K562 (cell line): ENCODE data around the gene CST3. TPM values are rescaled to one million over a fixed set of nuclear protein-coding genes. Genes with fewer than 3 reads are reported as not detected.

Source experiments
- ATAC-seq: fragments of 200-7000 bp; cut with Tn5 transposase; 3 replicates; pipeline ENCODE4 v1.9.1; 2020; ENCODE audit warnings: moderate library complexity
- BruUV-seq: library from RNA; stranded (reverse); fragments of 400-500 nt; replicated peaks from 2 replicates; lab custom pipeline; 2021; lab: Mats Ljungman, UMichigan
- CTCF ChIA-PET: fragments of 300-600 bp; formaldehyde crosslinking; extraction: SDS; loops from one replicate; lab custom pipeline; 2021; ENCODE audit warnings: low intra/inter-chr PET ratio; lab: Yijun Ruan, JAX
- POLR2A ChIA-PET: fragments of 300-600, 350-650 bp; sonication (Branson Sonifier 250); formaldehyde crosslinking; extraction: SDS; loops from one replicate; lab custom pipeline; 2021; ENCODE audit warnings: antibody characterized with exemption, inconsistent platforms; lab: Yijun Ruan, JAX
- DNase-seq, 4 experiments: peaks; one replicate each; pipeline versions ENCODE4 v3.0.0 to v3.0.0-alpha.2; 2011 to 2018; ENCODE audit warnings: low spot score in 3 of 4, mixed read lengths in 3 of 4; ENCODE audit errors: extremely low read depth in 1 of 4
- FAIRE-seq: peaks from 2 replicates; lab custom pipeline; 2011; peaks lifted over from hg19 to GRCh38; lab: Jason Lieb, UNC
- H2AFZ ChIP-seq: 2 replicates; pipeline ENCODE4 v1.6.0; 2011; ENCODE audit warnings: low read depth, low read length, control low read depth, inconsistent platforms
- H3K27ac ChIP-seq: fragments of 200-600 bp; 3 replicates; pipeline ENCODE4 v1.8.0; 2011; ENCODE audit warnings: low read depth, mild to moderate bottlenecking, control low read depth, inconsistent platforms, low read length, moderate library complexity, mixed read lengths; ENCODE audit errors: extremely low read depth
- H3K27me3 ChIP-seq, 2 experiments: fragments of 300-600 bp in 1 of 2; 2 replicates in 1 of 2; 3 replicates in 1 of 2; pipeline versions ENCODE4 v1.6.0 to v1.8.0; 2011; ENCODE audit warnings: inconsistent platforms in 2 of 2, low read length in 2 of 2, mild to moderate bottlenecking in 1 of 2, mixed read lengths in 1 of 2, moderate library complexity in 1 of 2; ENCODE audit not compliant: control insufficient read depth in 2 of 2, insufficient read depth in 2 of 2
- H3K36me3 ChIP-seq: fragments of 300-600 bp; 3 replicates; pipeline ENCODE4 v1.8.0; 2011; ENCODE audit warnings: mild to moderate bottlenecking, low read length, inconsistent platforms; ENCODE audit not compliant: control insufficient read depth, insufficient read depth
- H3K4me1 ChIP-seq, 2 experiments: fragments of 200-600 bp in 1 of 2; replicated peaks in 1 of 2; 2 replicates in 1 of 2; 3 replicates in 1 of 2; pipeline versions ENCODE4 v1.5.1 to v1.8.0; 2011; ENCODE audit warnings: inconsistent platforms in 2 of 2, low read length in 2 of 2, mild to moderate bottlenecking in 1 of 2, mixed read lengths in 1 of 2, moderate library complexity in 1 of 2; ENCODE audit not compliant: control insufficient read depth in 2 of 2, insufficient read depth in 2 of 2
- H3K4me2 ChIP-seq: 2 replicates; pipeline ENCODE4 v1.6.1; 2011; ENCODE audit warnings: low read length, control low read depth, inconsistent platforms, mixed read lengths; ENCODE audit not compliant: insufficient read depth
- H3K4me3 ChIP-seq: fragments of 200-600 bp; sonication (generic), shearing (Covaris generic); 2 replicates; pipeline ENCODE4 v1.5.1; 2016; ENCODE audit warnings: control low read depth, inconsistent platforms
- H3K79me2 ChIP-seq: fragments of 200-600 bp; 3 replicates; pipeline ENCODE4 v1.8.0; 2011; ENCODE audit warnings: low read length, inconsistent platforms; ENCODE audit not compliant: control insufficient read depth, insufficient read depth
- H3K9ac ChIP-seq, 2 experiments: 2 replicates each; pipeline versions ENCODE4 v1.6.0 to v1.6.1; 2011; ENCODE audit warnings: low read depth in 2 of 2, low read length in 2 of 2, control low read depth in 1 of 2, inconsistent platforms in 1 of 2, mild to moderate bottlenecking in 1 of 2, mixed read lengths in 1 of 2; ENCODE audit not compliant: insufficient read depth in 1 of 2
- H3K9me1 ChIP-seq: one replicate; pipeline ENCODE4 v1.6.0; 2011; ENCODE audit warnings: inconsistent platforms, mild to moderate bottlenecking, low read length, moderate library complexity; ENCODE audit not compliant: control insufficient read depth, insufficient read depth
- H3K9me3 ChIP-seq: replicated peaks from 2 replicates; pipeline ENCODE4 v1.5.1; 2011; ENCODE audit warnings: low read depth, low read length, inconsistent platforms; ENCODE audit not compliant: control insufficient read depth, insufficient read depth
- H4K20me1 ChIP-seq: replicated peaks from 2 replicates; pipeline ENCODE4 v1.6.1; 2011; ENCODE audit warnings: low read length, inconsistent platforms, mixed read lengths; ENCODE audit not compliant: control insufficient read depth, insufficient read depth
- CHD1 ChIP-seq: fragments of 200-600 bp; sonication (generic); IDR thresholded peaks from one replicate; pipeline ENCODE4 v1.6.1; 2012; ENCODE audit warnings: mild to moderate bottlenecking, moderate library complexity, low read length, inconsistent platforms
- HDAC3 ChIP-seq: fragments of 450-650 bp; IDR thresholded peaks from 2 replicates; pipeline ENCODE4 v1.6.1; 2018; ENCODE audit warnings: borderline replicate concordance, mild to moderate bottlenecking, moderate library complexity; ENCODE audit not compliant: partially characterized antibody
- HDAC6 ChIP-seq: IDR thresholded peaks from 2 replicates; pipeline ENCODE4 v1.6.1; 2012; ENCODE audit warnings: low read depth, mild to moderate bottlenecking, control low read depth, inconsistent platforms, low read length, moderate library complexity
- ILF3 ChIP-seq: fragments of 450-650 bp; IDR thresholded peaks from 2 replicates; pipeline ENCODE4 v1.6.1; 2018; ENCODE audit warnings: antibody characterized with exemption, mild to moderate bottlenecking, moderate library complexity, borderline replicate concordance
- MECOM ChIP-seq: fragments of 250-450 bp; sonication (Bioruptor Pico); IDR thresholded peaks from 2 replicates; pipeline ENCODE4 v1.8.0; 2022; ENCODE audit warnings: inconsistent platforms
- NFIC ChIP-seq: fragments of 450-650 bp; IDR thresholded peaks from 2 replicates; pipeline ENCODE4 v1.6.1; 2017; ENCODE audit warnings: mild to moderate bottlenecking, inconsistent platforms
- SMARCB1 ChIP-seq: IDR thresholded peaks from 2 replicates; pipeline ENCODE4 v1.6.1; 2011; ENCODE audit warnings: improper control_type of control experiment, low read depth; ENCODE audit not compliant: insufficient read length
- TRIM24 ChIP-seq, 2 experiments: fragments of 450-650 bp; IDR thresholded peaks; 2 replicates each; pipeline ENCODE4 v1.6.1; 2016
- ZNF696 ChIP-seq: fragments of 250-450 bp; sonication (Bioruptor Pico); conservative IDR thresholded peaks from 2 replicates; pipeline ENCODE4 v1.4.0; 2020; ENCODE audit warnings: mild to moderate bottlenecking, moderate library complexity
- ZNF707 ChIP-seq: fragments of 250-450 bp; sonication (Bioruptor Pico); conservative IDR thresholded peaks from 2 replicates; pipeline ENCODE4 v1.8.0; 2022; ENCODE audit warnings: inconsistent platforms, mild to moderate bottlenecking, moderate library complexity
- WGBS: fragments of 100-300 bp; shearing (Covaris generic); methylation state at CpG from one replicate; pipeline ENCODE4 v1.1.6; 2016; ENCODE audit warnings: low coverage, mixed read lengths; ENCODE audit not compliant: insufficient coverage; ENCODE audit errors: missing lambda C conversion rate; 5-methylcytosine and 5-hydroxymethylcytosine counted together
- in situ Hi-C: fragments of 300-500 bp; cut with MboI; formaldehyde crosslinking; loops from 4 replicates; pipeline ENCODE4 v1.15.0; 2018; ENCODE audit warnings: inconsistent platforms, mixed read lengths
- intact Hi-C: fragments of 100-400 bp; cut with micrococcal nuclease; formaldehyde crosslinking; loops from 2 replicates; pipeline ENCODE4 v1.14.2; 2022
- polyA plus RNA-seq, 8 experiments: library from polyadenylated mRNA; depleted of rRNA in 4 of 8; stranded (reverse) in 5 of 8; unstranded in 3 of 8; fragments of >200 nt; fragmentation: Nextera tagmentation in 2 of 8; fragmentation: Illumina TruSeq in 1 of 8; extraction: Ambion mirVana in 2 of 8; extraction: Trizol in 1 of 8; gene quantifications; 2 replicates each; pipeline versions ENCODE4 v1.2.1 to v1.2.3, GENCODE V29; 2011 to 2014; ENCODE audit warnings: inconsistent platforms in 1 of 8, missing spikeins in 1 of 8
- total RNA-seq, 7 experiments: library from RNA; depleted of rRNA in 6 of 7; stranded (reverse); fragments of >200 nt in 6 of 7; fragmentation: Illumina TruSeq in 2 of 7; extraction: Trizol in 2 of 7; gene quantifications; 2 replicates each; pipeline versions ENCODE4 v1.2.1 to v1.2.3, GENCODE V29; 2011 to 2021; ENCODE audit warnings: low replicate concordance in 1 of 7
- TF ChIP-seq, protein P1 (sequence below), 3 experiments: IDR thresholded peaks in 2 of 3; conservative IDR thresholded peaks in 1 of 3; 2 replicates each; pipeline ENCODE4 v1.5.1; 2011 to 2012; ENCODE audit warnings: low read length in 3 of 3, mild to moderate bottlenecking in 3 of 3, control low read depth in 2 of 3, improper control_type of control experiment in 1 of 3, inconsistent platforms in 1 of 3, low read depth in 1 of 3, mixed read lengths in 1 of 3, moderate library complexity in 1 of 3; ENCODE audit not compliant: insufficient read depth in 2 of 3
- TF ChIP-seq, protein P2 (sequence below): IDR thresholded peaks from 2 replicates; pipeline ENCODE4 v1.6.1; 2011; ENCODE audit not compliant: insufficient read length; ENCODE audit errors: extremely low read depth
- TF ChIP-seq, protein P3 (sequence below): fragments of 250-450 bp; sonication (Bioruptor Pico); IDR thresholded peaks from 2 replicates; pipeline ENCODE4 v1.5.0; 2021
- TF ChIP-seq, protein P4 (sequence below): IDR thresholded peaks from 3 replicates; pipeline ENCODE4 v1.6.1; 2011; ENCODE audit warnings: borderline replicate concordance, mild to moderate bottlenecking; ENCODE audit not compliant: insufficient read length, insufficient read depth
- TF ChIP-seq, protein P5 (sequence below), 2 experiments: fragments of 450-650 bp; IDR thresholded peaks; 2 replicates each; pipeline ENCODE4 v1.6.1; 2018; ENCODE audit warnings: mild to moderate bottlenecking in 2 of 2, low read depth in 1 of 2; ENCODE audit not compliant: partially characterized antibody in 2 of 2

CST3 gene
- total and polyA plus RNA-seq, 9 of the 15 experiments (the other 6 are each of a cell fraction or from before 2014, with no cell fraction given): 8.7 to 113 (median 48.5) TPM

DNA sequence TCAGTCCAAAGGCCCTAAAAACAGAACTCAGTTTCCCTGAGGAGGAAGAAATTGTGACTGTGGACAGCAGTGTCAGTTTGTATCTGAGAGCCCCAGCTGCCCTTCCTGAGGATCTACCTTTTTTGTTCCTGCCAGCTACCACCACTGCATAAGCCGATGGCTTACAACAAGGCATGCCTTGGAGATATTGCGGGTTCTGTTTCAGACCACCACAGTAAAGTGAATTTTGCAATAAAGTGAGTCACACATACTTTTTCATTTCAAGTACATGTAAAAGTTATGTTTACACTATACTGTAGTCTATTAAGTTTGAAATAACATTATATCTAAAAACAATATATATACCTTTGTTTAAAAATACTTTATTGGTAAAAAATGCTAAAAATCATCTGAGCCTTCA is 9.6 kb upstream of the CST3 start:
- CTCF ChIA-PET: interaction anchor here (0.7 kb wide), 1 partner anchor 67 kb away, joined by 5 read pairs; no protein-coding TSS in a partner anchor
- no peaks in the 10 kb centered on the region for H3K9me1 ChIP-seq
- POLR2A ChIA-PET: no interaction called here
- no peak overlapping the region for H2AFZ ChIP-seq
- no peak overlapping the region for H3K9ac ChIP-seq
- no peak overlapping the region for H3K4me2 ChIP-seq
- FAIRE-seq: no peak
- no peak overlapping the region for H3K4me3 ChIP-seq
- H3K36me3 ChIP-seq: no peaks in the 10 kb centered on the region
- WGBS: 18% methylated on average over 2 of the region's 2 CpGs
- no peak for DNase-seq
- no peaks in the 10 kb centered on the region for H3K9me3 ChIP-seq
- H3K4me1 ChIP-seq: no peaks in the 10 kb centered on the region
- in situ Hi-C loops (no loop called here), intact Hi-C loops (no loop called here)
- no peaks in the 10 kb centered on the region for H3K27me3 ChIP-seq
- H4K20me1 ChIP-seq: no peaks in the 10 kb centered on the region
- BruUV-seq: no TSS peak
- no peak overlapping the region for H3K27ac ChIP-seq
- ATAC-seq: no peak
- no peaks in the 10 kb centered on the region for H3K79me2 ChIP-seq
- TF ChIP-seq MECOM (CRISPR knock-in tag) (no peak), SMARCB1 (no peak), ILF3 (no peak), ZNF707 (CRISPR knock-in tag) (no peak), HDAC3 (no peak), TRIM24 (IDR thresholded peaks at IDR 0.05) (no peak), HDAC6 (no peak), NFIC (no peak), ZNF696 (no peak), CHD1 (no peak)
- TF ChIP-seq, protein P1, sequence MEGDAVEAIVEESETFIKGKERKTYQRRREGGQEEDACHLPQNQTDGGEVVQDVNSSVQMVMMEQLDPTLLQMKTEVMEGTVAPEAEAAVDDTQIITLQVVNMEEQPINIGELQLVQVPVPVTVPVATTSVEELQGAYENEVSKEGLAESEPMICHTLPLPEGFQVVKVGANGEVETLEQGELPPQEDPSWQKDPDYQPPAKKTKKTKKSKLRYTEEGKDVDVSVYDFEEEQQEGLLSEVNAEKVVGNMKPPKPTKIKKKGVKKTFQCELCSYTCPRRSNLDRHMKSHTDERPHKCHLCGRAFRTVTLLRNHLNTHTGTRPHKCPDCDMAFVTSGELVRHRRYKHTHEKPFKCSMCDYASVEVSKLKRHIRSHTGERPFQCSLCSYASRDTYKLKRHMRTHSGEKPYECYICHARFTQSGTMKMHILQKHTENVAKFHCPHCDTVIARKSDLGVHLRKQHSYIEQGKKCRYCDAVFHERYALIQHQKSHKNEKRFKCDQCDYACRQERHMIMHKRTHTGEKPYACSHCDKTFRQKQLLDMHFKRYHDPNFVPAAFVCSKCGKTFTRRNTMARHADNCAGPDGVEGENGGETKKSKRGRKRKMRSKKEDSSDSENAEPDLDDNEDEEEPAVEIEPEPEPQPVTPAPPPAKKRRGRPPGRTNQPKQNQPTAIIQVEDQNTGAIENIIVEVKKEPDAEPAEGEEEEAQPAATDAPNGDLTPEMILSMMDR (IDR thresholded peaks at IDR 0.05 in 2 of 3, conservative IDR thresholded peaks at IDR 0.05 in 1 of 3; ENCODE audit: insufficient read depth in 2 of 3, low read depth in 1 of 3, low read length in 3 of 3): no peak
- TF ChIP-seq, protein P2, sequence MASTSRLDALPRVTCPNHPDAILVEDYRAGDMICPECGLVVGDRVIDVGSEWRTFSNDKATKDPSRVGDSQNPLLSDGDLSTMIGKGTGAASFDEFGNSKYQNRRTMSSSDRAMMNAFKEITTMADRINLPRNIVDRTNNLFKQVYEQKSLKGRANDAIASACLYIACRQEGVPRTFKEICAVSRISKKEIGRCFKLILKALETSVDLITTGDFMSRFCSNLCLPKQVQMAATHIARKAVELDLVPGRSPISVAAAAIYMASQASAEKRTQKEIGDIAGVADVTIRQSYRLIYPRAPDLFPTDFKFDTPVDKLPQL: no peak
- TF ChIP-seq, protein P3, sequence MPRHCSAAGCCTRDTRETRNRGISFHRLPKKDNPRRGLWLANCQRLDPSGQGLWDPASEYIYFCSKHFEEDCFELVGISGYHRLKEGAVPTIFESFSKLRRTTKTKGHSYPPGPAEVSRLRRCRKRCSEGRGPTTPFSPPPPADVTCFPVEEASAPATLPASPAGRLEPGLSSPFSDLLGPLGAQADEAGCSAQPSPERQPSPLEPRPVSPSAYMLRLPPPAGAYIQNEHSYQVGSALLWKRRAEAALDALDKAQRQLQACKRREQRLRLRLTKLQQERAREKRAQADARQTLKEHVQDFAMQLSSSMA (CRISPR knock-in tag): no peak
- TF ChIP-seq, protein P4, sequence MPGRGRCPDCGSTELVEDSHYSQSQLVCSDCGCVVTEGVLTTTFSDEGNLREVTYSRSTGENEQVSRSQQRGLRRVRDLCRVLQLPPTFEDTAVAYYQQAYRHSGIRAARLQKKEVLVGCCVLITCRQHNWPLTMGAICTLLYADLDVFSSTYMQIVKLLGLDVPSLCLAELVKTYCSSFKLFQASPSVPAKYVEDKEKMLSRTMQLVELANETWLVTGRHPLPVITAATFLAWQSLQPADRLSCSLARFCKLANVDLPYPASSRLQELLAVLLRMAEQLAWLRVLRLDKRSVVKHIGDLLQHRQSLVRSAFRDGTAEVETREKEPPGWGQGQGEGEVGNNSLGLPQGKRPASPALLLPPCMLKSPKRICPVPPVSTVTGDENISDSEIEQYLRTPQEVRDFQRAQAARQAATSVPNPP: no peak
- TF ChIP-seq, protein P5, sequence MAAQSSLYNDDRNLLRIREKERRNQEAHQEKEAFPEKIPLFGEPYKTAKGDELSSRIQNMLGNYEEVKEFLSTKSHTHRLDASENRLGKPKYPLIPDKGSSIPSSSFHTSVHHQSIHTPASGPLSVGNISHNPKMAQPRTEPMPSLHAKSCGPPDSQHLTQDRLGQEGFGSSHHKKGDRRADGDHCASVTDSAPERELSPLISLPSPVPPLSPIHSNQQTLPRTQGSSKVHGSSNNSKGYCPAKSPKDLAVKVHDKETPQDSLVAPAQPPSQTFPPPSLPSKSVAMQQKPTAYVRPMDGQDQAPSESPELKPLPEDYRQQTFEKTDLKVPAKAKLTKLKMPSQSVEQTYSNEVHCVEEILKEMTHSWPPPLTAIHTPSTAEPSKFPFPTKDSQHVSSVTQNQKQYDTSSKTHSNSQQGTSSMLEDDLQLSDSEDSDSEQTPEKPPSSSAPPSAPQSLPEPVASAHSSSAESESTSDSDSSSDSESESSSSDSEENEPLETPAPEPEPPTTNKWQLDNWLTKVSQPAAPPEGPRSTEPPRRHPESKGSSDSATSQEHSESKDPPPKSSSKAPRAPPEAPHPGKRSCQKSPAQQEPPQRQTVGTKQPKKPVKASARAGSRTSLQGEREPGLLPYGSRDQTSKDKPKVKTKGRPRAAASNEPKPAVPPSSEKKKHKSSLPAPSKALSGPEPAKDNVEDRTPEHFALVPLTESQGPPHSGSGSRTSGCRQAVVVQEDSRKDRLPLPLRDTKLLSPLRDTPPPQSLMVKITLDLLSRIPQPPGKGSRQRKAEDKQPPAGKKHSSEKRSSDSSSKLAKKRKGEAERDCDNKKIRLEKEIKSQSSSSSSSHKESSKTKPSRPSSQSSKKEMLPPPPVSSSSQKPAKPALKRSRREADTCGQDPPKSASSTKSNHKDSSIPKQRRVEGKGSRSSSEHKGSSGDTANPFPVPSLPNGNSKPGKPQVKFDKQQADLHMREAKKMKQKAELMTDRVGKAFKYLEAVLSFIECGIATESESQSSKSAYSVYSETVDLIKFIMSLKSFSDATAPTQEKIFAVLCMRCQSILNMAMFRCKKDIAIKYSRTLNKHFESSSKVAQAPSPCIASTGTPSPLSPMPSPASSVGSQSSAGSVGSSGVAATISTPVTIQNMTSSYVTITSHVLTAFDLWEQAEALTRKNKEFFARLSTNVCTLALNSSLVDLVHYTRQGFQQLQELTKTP (IDR thresholded peaks at IDR 0.05; ENCODE audit: low read depth in 1 of 2, partially characterized antibody in 2 of 2): no peak
